ENCODE measurements around the gene CCND2. TPM values are rescaled to one million over a fixed set of nuclear protein-coding genes. Genes with fewer than 3 reads are reported as not detected.

CCND2 gene
- total RNA-seq, 1 donor from 2014 or later, result 557 TPM

GRCh38 chr12:4293299-4293965 lies 19.9 kb downstream of the CCND2 start:
- intact Hi-C loops (cut with micrococcal nuclease), result no loop called here
- Mint-ChIP-seq H3K27ac (peak overlapping the region; percentile 91), H3K9me3 (no peaks in the 10 kb centered on the region), H3K36me3 (ENCODE audit: low read depth) (peaks cover 96% of the 10 kb centered on the region), H3K27me3 (ENCODE audit: low read depth) (no peaks in the 10 kb centered on the region), H3K4me1 (ENCODE audit: low read depth) (peaks cover 56% of the 10 kb centered on the region), H3K4me3 (ENCODE audit: low read depth) (peak overlapping the region; percentile 67)
- no peak for DNase-seq (ENCODE audit: low spot score)

DNA sequence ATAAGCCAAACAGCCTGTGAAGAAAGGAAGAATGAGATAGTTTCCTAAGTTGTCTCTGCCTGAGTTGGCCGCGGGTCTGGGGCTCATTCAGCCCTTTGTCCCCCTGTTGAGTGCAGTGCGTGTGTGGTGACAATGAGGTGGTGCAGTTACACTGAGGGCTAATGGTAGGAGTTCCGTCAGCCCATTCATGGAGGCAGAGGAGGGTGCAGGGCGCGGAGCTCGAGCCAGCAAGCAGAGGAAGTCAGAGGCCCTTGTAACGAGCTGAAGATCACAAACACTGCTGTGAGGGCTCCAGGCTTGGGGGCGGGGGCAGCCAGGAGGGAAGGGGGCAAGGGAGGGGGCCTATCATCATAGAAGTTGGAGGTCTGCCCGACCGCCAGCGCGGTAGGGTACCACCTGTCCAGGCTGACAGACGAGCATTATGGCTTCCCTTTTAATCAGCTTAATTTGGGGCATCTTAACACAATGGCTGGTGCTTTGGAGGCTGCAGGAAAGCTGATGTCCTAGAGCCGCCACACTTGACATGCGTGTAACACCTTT lies 20.5 kb downstream of the CCND2 start:
- intact Hi-C loops (cut with micrococcal nuclease), result no loop called here
- peaks cover 95% of the 10 kb centered on the region for H3K36me3 Mint-ChIP-seq (ENCODE audit: low read depth)
- H3K27ac Mint-ChIP-seq, result peak overlapping the region; percentile 91
- DNase-seq (ENCODE audit: low spot score), result no peak
- no peaks in the 10 kb centered on the region for H3K9me3 Mint-ChIP-seq
- peak overlapping the region; percentile 67 for H3K4me3 Mint-ChIP-seq (ENCODE audit: low read depth)
- peaks cover 51% of the 10 kb centered on the region for H3K4me1 Mint-ChIP-seq (ENCODE audit: low read depth)
- H3K27me3 Mint-ChIP-seq (ENCODE audit: low read depth), result no peaks in the 10 kb centered on the region

GRCh38 chr12:4296751-4297150 lies 23.2 kb downstream of the CCND2 start:
- Mint-ChIP-seq H3K4me3 (ENCODE audit: low read depth) (no peak overlapping the region), H3K27me3 (ENCODE audit: low read depth) (no peaks in the 10 kb centered on the region), H3K4me1 (ENCODE audit: low read depth) (peaks cover 35% of the 10 kb centered on the region), H3K9me3 (no peaks in the 10 kb centered on the region), H3K27ac (peak overlapping the region; percentile 31), H3K36me3 (ENCODE audit: low read depth) (peaks cover 95% of the 10 kb centered on the region)
- intact Hi-C loops (cut with micrococcal nuclease), result no loop called here
- DNase-seq (ENCODE audit: low spot score), result no peak

- DNase-seq (ENCODE audit: low spot score), result no peak
- H3K36me3 Mint-ChIP-seq (ENCODE audit: low read depth), result peaks cover 95% of the 10 kb centered on the region
- no peaks in the 10 kb centered on the region for H3K9me3 Mint-ChIP-seq
- H3K4me3 Mint-ChIP-seq (ENCODE audit: low read depth), result no peak overlapping the region
- intact Hi-C loops (cut with micrococcal nuclease), result no loop called here
- no peaks in the 10 kb centered on the region for H3K27me3 Mint-ChIP-seq (ENCODE audit: low read depth)
- H3K4me1 Mint-ChIP-seq (ENCODE audit: low read depth), result peaks cover 30% of the 10 kb centered on the region
- no peak overlapping the region for H3K27ac Mint-ChIP-seq
These were observed 24.1 kb downstream of the CCND2 start for GRCh38 chr12:4297617-4298016.

- no peaks in the 10 kb centered on the region for H3K9me3 Mint-ChIP-seq
- peaks cover 97% of the 10 kb centered on the region for H3K36me3 Mint-ChIP-seq (ENCODE audit: low read depth)
- H3K4me1 Mint-ChIP-seq (ENCODE audit: low read depth), result peaks cover 10% of the 10 kb centered on the region
- no peak overlapping the region for H3K4me3 Mint-ChIP-seq (ENCODE audit: low read depth)
- H3K27me3 Mint-ChIP-seq (ENCODE audit: low read depth), result no peaks in the 10 kb centered on the region
- H3K27ac Mint-ChIP-seq, result peak overlapping the region; percentile 51
- no peak for DNase-seq (ENCODE audit: low spot score)
- intact Hi-C loops (cut with micrococcal nuclease), result no loop called here
These were observed 27.3 kb downstream of the CCND2 start for GRCh38 chr12:4300883-4301282.

DNA sequence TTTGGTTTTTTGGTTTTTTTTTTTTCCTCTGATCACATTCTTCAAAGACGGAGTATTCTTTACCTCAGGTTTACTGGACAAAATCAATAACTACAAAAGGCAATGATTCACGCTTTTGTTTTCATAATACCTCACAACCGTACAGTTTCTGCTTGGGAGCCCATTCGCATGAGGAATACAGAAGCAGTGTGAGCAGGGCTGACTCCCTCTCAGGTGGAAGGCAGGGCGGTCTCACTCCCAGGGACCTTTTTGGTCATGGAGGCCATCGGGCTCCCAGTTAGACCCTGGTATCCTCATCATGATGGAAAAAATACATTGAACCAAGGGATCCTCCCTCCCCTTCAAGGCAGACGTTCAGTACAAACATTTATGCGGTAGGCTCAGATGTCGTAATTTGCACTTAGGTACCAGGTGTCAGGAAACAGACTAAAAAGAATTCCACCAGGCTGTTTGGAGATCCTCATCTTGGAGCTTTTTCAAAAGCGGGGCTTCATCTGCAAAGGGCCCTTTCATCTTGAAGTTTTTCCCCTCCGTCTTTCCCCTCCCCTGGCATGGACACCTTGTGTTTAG lies 28.5 kb downstream of the CCND2 start:
- no peaks in the 10 kb centered on the region for H3K9me3 Mint-ChIP-seq
- H3K36me3 Mint-ChIP-seq (ENCODE audit: low read depth), result peaks cover 99% of the 10 kb centered on the region
- no peaks in the 10 kb centered on the region for H3K27me3 Mint-ChIP-seq (ENCODE audit: low read depth)
- H3K4me3 Mint-ChIP-seq (ENCODE audit: low read depth), result no peak overlapping the region
- peaks cover 3% of the 10 kb centered on the region for H3K4me1 Mint-ChIP-seq (ENCODE audit: low read depth)
- peak overlapping the region; percentile 25 for H3K27ac Mint-ChIP-seq
- intact Hi-C loops (cut with micrococcal nuclease), result no loop called here
- DNase-seq (ENCODE audit: low spot score), result no peak

GRCh38 chr12:4302881-4303280 lies 29.3 kb downstream of the CCND2 start:
- DNase-seq (ENCODE audit: low spot score), result no peak
- Mint-ChIP-seq H3K27me3 (ENCODE audit: low read depth) (no peaks in the 10 kb centered on the region), H3K9me3 (no peaks in the 10 kb centered on the region), H3K27ac (peak overlapping the region; percentile 25), H3K4me1 (ENCODE audit: low read depth) (peaks cover 3% of the 10 kb centered on the region), H3K36me3 (ENCODE audit: low read depth) (peaks cover 96% of the 10 kb centered on the region), H3K4me3 (ENCODE audit: low read depth) (no peak overlapping the region)
- intact Hi-C loops (cut with micrococcal nuclease), result no loop called here

- Mint-ChIP-seq H3K27me3 (ENCODE audit: low read depth) (no peaks in the 10 kb centered on the region), H3K27ac (peak overlapping the region; percentile 55), H3K36me3 (ENCODE audit: low read depth) (peaks cover 96% of the 10 kb centered on the region), H3K9me3 (no peaks in the 10 kb centered on the region), H3K4me3 (ENCODE audit: low read depth) (no peak overlapping the region), H3K4me1 (ENCODE audit: low read depth) (peaks cover 3% of the 10 kb centered on the region)
- intact Hi-C loops (cut with micrococcal nuclease), result no loop called here
- no peak for DNase-seq (ENCODE audit: low spot score)
These were observed 30.2 kb downstream of the CCND2 start for GRCh38 chr12:4303750-4304149.

DNA sequence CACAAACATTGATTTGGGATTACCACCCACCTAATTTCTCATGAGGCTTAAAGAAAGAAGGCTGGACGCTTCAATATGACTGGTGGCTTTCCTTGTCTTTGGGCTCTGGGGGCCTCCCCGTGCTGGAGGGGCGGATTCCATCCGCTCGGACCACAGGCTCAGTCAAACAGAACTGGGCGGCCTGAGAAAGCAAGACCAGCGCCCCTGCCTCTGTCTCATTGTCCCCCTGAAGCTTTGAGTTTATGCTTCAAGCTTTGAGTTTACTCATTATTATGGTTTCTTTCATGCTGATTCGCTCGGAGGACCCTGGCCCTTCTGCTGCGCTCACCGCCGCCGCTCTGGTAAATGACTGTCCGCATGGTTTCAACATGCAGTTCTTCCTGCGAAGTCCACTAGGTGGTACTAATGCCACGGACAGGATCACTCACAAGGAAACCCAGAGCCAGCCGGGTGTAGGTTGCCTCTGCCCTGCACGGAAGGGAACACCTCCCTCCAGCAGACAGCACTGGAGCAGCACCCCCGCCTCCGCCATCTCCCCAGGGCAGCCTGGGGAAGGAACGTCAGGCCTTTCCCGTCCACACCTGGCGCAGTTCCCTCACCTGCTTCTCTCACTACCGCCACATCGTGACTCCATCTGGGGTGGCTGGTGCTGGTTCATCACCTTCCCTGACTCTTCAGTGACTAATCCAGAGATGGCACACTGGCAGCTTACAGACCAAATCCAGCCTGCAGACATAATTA lies 34.2 kb downstream of the CCND2 start:
- no peak overlapping the region for H3K4me3 Mint-ChIP-seq (ENCODE audit: low read depth)
- H3K9me3 Mint-ChIP-seq, result no peaks in the 10 kb centered on the region
- H3K36me3 Mint-ChIP-seq (ENCODE audit: low read depth), result peaks cover 83% of the 10 kb centered on the region
- no peaks in the 10 kb centered on the region for H3K4me1 Mint-ChIP-seq (ENCODE audit: low read depth)
- intact Hi-C loops (cut with micrococcal nuclease), result no loop called here
- peak overlapping the region; percentile 42 for H3K27ac Mint-ChIP-seq
- no peaks in the 10 kb centered on the region for H3K27me3 Mint-ChIP-seq (ENCODE audit: low read depth)
- DNase-seq (ENCODE audit: low spot score), result no peak

GRCh38 chr12:4308334-4308950 lies 34.9 kb downstream of the CCND2 start:
- H3K27me3 Mint-ChIP-seq (ENCODE audit: low read depth), result no peaks in the 10 kb centered on the region
- H3K27ac Mint-ChIP-seq, result no peak overlapping the region
- intact Hi-C loops (cut with micrococcal nuclease), result no loop called here
- H3K9me3 Mint-ChIP-seq, result no peaks in the 10 kb centered on the region
- no peaks in the 10 kb centered on the region for H3K4me1 Mint-ChIP-seq (ENCODE audit: low read depth)
- H3K4me3 Mint-ChIP-seq (ENCODE audit: low read depth), result no peak overlapping the region
- DNase-seq (ENCODE audit: low spot score), result no peak
- H3K36me3 Mint-ChIP-seq (ENCODE audit: low read depth), result peaks cover 76% of the 10 kb centered on the region

DNA sequence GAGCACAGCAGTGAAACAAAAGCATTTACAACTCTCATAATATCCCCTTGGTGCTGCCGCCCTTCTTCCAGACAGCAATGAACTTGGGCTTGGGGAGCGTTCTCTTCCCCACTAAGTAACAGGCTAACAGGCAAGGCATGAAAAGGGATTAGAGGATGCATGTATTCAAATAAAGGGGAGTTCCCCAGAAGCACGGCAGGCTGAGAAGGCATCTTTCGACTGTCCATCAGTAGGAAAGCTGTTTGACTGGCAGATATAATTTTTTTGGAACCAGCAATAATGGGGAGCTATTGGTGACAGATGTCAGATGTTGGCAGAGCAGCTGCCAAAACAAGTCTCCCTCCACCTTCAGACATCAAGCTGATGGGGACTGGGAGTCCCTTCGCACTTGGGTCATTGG lies 38.2 kb downstream of the CCND2 start:
- no peaks in the 10 kb centered on the region for H3K9me3 Mint-ChIP-seq
- no peaks in the 10 kb centered on the region for H3K4me1 Mint-ChIP-seq (ENCODE audit: low read depth)

GRCh38 chr12:4312251-4312650 lies 38.7 kb downstream of the CCND2 start:
- Mint-ChIP-seq H3K4me3 (ENCODE audit: low read depth) (no peak overlapping the region), H3K27ac (no peak overlapping the region), H3K27me3 (ENCODE audit: low read depth) (no peaks in the 10 kb centered on the region), H3K4me1 (ENCODE audit: low read depth) (no peaks in the 10 kb centered on the region), H3K9me3 (no peaks in the 10 kb centered on the region), H3K36me3 (ENCODE audit: low read depth) (peaks cover 44% of the 10 kb centered on the region)
- no peak for DNase-seq (ENCODE audit: low spot score)
- intact Hi-C loops (cut with micrococcal nuclease), result no loop called here

More for the DNA sequence above, 38.2 kb downstream of the CCND2 start:
- Mint-ChIP-seq H3K27ac (no peak overlapping the region), H3K4me3 (ENCODE audit: low read depth) (no peak overlapping the region), H3K36me3 (ENCODE audit: low read depth) (peaks cover 48% of the 10 kb centered on the region), H3K27me3 (ENCODE audit: low read depth) (no peaks in the 10 kb centered on the region)
- intact Hi-C loops (cut with micrococcal nuclease), result no loop called here
- no peak for DNase-seq (ENCODE audit: low spot score)
